CD4-positive, alpha-beta T cell treated with Interleukin-17A for 4 hours (primary cell): ENCODE results near the gene TES.
"Not testable (repeated sequence)": the region's sequence is repeated elsewhere in the genome, so short reads cannot be mapped to it uniquely, and the experiment has no call there.

Experiments used
- DNase-seq: peaks from one replicate; pipeline ENCODE4 v3.0.0-alpha.2; 2020; ENCODE audit warnings: mixed read lengths

TES gene

GRCh38 chr7:116210345-116211005 lies at the start of gene TES:
TES (plus strand) TSS chr7:116210539; CDS start chr7:116210708, 169 bp downstream.
- DNase-seq = peak; percentile 71

DNA sequence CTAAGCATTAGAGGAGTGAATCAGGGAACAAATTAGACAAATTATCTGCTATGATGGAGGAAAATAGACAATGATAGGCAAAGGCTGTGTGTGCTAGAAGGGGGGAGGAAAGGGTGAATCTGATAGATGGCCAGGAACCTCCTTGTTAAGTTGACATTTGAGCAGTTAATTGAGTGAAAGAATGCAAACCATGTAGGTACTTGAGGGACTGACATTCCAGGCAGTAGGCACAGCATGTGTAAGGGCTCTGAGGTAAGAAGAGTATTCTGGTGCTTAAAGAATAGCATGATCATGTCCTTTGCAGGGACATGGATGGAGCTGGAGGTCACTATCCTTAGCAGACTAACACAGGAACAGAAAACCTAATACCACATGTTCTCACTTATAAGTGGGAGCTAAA lies 48.6 kb upstream of the TES start:
- no peak for DNase-seq

GRCh38 chr7:116162254-116162653 lies 48.1 kb upstream of the TES start:
- DNase-seq = no peak

DNA sequence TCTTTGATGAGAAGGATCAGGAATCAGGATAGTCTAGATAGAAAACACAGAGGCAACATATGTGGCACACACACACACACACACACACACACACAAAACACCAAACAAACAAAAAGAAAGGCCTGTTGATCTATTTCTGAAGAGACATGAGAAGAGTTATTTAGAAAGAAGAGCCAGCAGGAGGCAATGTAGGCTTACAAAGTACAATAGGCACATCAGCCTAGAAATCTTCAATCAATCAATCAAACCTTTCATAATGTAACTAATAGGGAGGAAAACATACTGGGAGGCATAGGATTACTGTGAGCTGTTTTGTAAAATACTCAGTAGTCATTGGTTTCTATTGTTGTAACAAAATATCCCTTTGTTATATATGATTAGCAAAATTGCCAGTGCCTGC lies 47.3 kb upstream of the TES start:
- no peak for DNase-seq

DNA sequence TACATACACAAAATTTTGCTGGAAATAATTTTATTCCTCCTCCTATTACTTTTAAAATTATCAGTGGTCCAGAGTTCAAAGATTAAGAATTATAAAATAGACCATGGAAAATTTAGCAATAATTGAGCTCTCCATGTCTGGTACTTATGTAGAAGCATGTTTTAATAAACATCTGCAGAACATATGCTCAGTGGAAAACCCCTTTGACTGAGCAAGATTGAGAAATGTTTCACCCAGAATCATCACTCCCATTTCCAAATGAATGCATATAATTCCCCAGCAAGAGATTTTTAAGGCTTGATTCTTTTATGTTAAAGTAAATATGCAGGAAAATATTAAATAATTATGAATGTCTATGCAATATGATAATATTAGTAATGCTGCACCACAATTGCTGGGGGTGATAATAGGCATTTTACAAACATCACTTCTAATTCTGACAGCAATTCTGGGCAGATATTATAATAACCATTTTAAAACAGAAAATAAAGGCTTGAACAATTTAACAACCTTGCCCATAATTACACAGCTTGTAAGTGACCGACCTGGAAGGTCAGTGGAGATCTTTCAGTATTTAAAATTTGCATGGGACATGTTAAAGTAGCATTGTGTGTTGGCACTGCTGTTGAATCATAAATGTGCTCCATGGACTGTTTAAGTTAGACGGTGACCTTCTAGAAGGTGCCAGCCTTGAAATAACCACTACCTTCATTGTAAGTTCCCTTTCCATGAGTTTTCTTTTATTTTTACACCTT lies 45.6 kb upstream of the TES start:
- DNase-seq = no peak

GRCh38 chr7:116165717-116166116 lies 44.6 kb upstream of the TES start:
- no peak for DNase-seq

- DNase-seq = no peak
These were observed 44.2 kb upstream of the TES start for GRCh38 chr7:116166156-116166555.

GRCh38 chr7:116167177-116167576 lies 43.2 kb upstream of the TES start:
- peak; percentile 8 for DNase-seq

DNA sequence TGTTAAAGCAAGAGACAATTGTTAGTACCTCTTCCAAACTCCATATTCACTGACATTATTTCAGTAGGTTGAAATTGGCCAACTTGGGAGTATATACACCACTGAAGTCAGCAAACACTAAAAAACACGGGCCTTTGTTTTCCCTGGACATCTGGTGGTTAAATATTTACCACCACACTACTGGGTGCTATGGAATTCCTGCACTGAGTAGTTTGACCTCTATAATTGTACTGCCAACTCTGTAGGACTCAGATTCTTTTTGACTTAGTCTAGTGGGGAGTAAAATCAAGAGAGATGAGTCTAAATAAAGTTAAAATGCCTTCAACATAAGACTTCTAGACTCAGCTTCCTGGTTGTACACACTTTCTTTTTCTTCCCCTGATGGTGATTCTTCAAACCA lies 41.3 kb upstream of the TES start:
- DNase-seq = no peak

GRCh38 chr7:116170180-116170579 lies 40.2 kb upstream of the TES start:
- no peak for DNase-seq

DNA sequence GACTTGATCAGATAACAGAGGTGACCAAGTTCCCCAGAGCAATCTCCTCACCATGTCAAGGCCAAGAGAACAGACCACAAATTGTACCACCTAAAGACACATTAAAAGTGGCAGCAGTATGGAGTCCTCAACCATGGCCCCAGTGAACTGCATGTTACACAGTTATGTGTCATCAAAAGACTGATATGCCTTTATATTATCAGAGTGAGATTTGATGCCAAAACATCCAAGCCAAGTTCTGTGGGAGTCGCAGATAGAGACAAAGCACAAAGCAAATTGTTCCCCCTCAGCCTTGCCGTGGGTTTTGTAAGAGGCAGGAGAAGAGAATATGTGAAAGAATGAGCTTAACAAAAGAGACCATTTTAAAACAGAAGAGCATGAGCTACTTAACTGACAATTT lies 39.2 kb upstream of the TES start:
- DNase-seq = no peak

- no peak for DNase-seq
These were observed 38.0 kb upstream of the TES start for GRCh38 chr7:116172353-116172752.

DNA sequence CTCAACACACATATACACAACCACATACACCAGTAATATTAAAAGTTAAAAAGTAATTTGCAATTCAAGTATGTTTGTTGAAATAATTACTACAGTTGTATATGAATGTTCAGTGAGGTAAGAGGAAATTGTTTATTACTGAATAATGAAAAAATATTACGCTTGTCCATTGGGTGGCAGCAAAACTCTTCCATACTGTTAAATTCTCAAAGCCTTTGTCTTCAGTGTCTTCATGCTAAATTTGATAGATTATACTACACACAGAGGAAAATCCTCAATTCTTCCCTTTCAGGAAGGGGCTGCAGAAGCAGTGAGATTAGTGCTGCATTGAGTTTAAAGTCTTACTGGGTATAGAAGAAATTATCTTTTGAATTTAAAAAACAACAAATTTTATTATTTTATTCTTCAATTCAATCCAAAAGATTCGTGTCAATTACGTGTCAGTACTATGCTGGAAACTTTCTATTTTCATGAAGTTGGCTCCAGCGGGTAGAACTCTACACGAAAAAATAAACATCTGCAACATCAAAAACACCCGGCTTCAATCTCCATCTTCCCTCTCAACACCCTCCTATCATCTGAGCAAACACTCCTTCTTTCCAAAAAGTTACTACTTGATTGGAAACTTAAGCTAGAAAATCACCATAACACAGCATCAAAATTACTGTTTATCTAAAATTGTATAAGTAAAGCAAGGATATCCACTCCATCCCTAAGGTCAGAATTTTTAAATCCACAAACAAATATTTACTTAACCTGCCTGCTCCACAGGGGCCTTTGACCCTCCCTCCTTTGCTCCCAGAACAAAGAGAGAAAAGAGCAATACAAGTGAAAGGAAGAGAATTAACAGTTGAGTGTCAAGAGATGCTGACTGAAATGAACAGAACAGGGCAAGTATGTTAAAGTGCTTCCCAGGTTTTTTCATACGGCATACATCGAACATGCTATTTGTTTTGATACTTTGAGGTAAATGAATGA lies 37.0 kb upstream of the TES start:
- peak; percentile 55 for DNase-seq

DNA sequence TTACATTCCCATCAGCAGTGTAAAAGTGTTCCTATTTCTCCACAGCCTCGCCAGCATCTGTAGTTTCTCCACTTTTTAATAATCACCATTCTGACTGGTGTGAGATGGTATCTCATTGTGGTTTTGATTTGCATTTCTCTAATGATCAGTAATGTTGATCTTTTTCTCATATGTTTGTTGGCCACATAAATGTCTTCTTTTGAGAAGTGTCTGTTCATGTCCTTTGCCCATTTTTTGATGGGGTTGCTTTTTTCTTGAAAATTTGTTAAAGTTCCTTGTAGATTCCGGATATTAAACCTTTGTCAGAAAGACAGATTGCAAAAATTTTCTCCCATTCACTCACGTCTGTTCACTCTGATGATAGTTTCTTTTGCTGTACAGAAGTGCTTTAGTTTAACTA lies 35.2 kb upstream of the TES start:
- not testable (repeated sequence) for DNase-seq

GRCh38 chr7:116176226-116176625 lies 34.1 kb upstream of the TES start:
- DNase-seq = no peak

GRCh38 chr7:116177009-116177408 lies 33.3 kb upstream of the TES start:
- no peak for DNase-seq

DNA sequence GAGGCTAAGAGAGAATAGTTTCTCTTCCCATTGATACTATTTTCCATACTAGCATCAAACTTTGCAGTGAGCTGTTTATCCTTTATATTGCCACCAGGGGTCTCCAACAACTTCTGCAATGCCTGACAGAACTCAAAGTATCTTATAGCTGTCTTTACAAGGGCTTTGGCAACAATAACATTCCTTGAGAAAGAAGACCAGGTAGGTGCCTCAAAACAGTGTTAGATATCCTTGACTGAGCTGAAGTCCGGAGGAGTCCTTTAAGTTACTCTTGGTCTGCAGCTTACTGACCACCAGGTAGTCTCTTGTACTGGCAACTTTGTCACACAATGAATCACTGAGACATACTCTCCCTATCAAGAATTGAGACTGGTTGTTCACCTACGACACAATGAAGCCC lies 30.0 kb upstream of the TES start:
- DNase-seq = peak; percentile 47

GRCh38 chr7:116182023-116182422 lies 28.3 kb upstream of the TES start:
- DNase-seq = no peak

DNA sequence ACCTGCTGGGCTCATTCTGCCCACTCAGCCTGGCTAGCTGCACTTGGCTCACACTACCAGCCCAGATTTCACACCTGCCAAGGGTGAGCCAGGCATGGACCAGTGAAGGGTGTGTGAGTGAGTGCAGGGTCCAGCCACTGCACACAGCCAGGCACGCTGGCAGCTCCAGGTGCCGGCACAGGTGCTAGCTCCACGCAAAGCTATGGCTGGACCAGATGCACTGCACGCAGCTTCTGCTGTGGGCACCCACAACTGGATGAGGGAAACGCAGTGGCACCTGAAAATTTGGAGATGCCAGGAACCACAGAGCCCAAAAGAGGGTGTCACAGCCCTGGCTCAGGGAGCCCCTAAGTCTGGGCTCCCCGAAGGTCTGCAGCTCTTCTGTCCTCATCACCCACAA lies 24.9 kb upstream of the TES start:
- no peak for DNase-seq

DNA sequence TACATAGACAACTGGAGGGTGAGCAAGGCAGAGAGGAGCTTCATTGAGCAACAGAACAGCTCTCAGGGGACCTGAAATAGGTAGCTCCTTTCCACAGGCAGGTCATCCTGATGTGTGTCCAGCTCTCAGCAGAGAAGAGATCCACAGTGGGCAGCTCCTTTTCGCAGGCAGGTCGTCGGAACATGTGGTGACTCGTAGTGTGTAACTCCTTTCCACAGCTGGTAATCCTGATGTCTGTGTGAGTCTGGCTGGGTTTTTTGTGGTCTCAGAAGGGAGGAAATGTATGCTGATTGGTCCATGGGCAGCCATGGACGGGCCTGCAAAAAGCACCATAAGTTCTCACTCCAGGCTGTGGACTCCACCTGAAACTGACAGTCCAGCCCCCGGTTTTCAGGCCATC lies 24.4 kb upstream of the TES start:
- no peak for DNase-seq

GRCh38 chr7:116187400-116187799 lies 22.9 kb upstream of the TES start:
- DNase-seq = no peak

GRCh38 chr7:116193329-116194087 lies 16.8 kb upstream of the TES start:
- DNase-seq = no peak

- DNase-seq = no peak
These were observed 16.2 kb upstream of the TES start for GRCh38 chr7:116194115-116194514.
